Smooth muscle cell (in vitro differentiated cells): ENCODE data around the gene CSRNP3. TPM values are rescaled to one million over a fixed set of nuclear protein-coding genes. Genes with fewer than 3 reads are reported as not detected.
"Not testable (repeated sequence)": the region's sequence is repeated elsewhere in the genome, so short reads cannot be mapped to it uniquely, and the experiment has no call there.

Source experiments
- DNase-seq: peaks from one replicate; lab custom pipeline; 2025; ENCODE audit not compliant: unreplicated experiment; lab: John Stamatoyannopoulos, UW
- H2AFZ ChIP-seq: fragments of 200-600 bp; sonication (generic); 2 replicates; pipeline ENCODE4 v1.6.0; 2016; ENCODE audit warnings: antibody characterized with exemption, low read depth, mild to moderate bottlenecking
- H3F3A ChIP-seq: fragments of 200-600 bp; sonication (generic); 2 replicates; pipeline ENCODE4 v1.6.0; 2017; ENCODE audit warnings: antibody characterized with exemption, low read depth
- H3K27ac ChIP-seq: fragments of 200-600 bp; sonication (generic); 2 replicates; pipeline ENCODE4 v1.5.1; 2016; ENCODE audit warnings: low read depth, mild to moderate bottlenecking
- H3K27me3 ChIP-seq: fragments of 200-600 bp; sonication (generic); 2 replicates; pipeline ENCODE4 v1.6.1; 2016; ENCODE audit warnings: low read depth, mild to moderate bottlenecking
- H3K36me3 ChIP-seq: fragments of 200-600 bp; sonication (generic); 2 replicates; pipeline ENCODE4 v1.5.1; 2016; ENCODE audit warnings: low read depth
- H3K4me1 ChIP-seq: fragments of 200-600 bp; sonication (generic); 2 replicates; pipeline ENCODE4 v1.5.1; 2016; ENCODE audit warnings: low read depth
- H3K4me2 ChIP-seq: fragments of 200-600 bp; sonication (generic); 2 replicates; pipeline ENCODE4 v1.6.0; 2016; ENCODE audit warnings: mild to moderate bottlenecking
- H3K4me3 ChIP-seq: fragments of 200-600 bp; sonication (generic); 2 replicates; pipeline ENCODE4 v1.5.1; 2016; ENCODE audit warnings: mild to moderate bottlenecking
- H3K79me2 ChIP-seq: fragments of 200-600 bp; sonication (generic); 2 replicates; pipeline ENCODE4 v1.6.0; 2016; ENCODE audit warnings: low read depth, mild to moderate bottlenecking
- H3K9ac ChIP-seq: fragments of 200-600 bp; sonication (generic); 2 replicates; pipeline ENCODE4 v1.6.0; 2016; ENCODE audit warnings: low read depth
- H3K9me3 ChIP-seq: fragments of 200-600 bp; sonication (generic); replicated peaks from 2 replicates; pipeline ENCODE4 v1.5.1; 2016; ENCODE audit warnings: low read depth
- H4K20me1 ChIP-seq: fragments of 200-600 bp; sonication (generic); 2 replicates; pipeline ENCODE4 v1.6.0; 2016; ENCODE audit warnings: low read depth
- CTCF ChIP-seq: fragments of 200-600 bp; sonication (generic); IDR thresholded peaks from 2 replicates; pipeline ENCODE4 v1.5.1; 2017; ENCODE audit warnings: borderline replicate concordance, mild to moderate bottlenecking, antibody characterized with exemption; ENCODE audit not compliant: insufficient read depth, poor library complexity, severe bottlenecking
- WGBS: methylation state at CpG from one replicate; pipeline ENCODE4 v1.1.7; 2016; ENCODE audit warnings: low lambda C conversion rate; 5-methylcytosine and 5-hydroxymethylcytosine counted together
- polyA plus RNA-seq: library from polyadenylated mRNA; unstranded; fragments of >200 nt; fragmentation: Nextera tagmentation; extraction: Ambion mirVana; gene quantifications from 2 replicates; pipeline ENCODE4 v1.2.1, GENCODE V29; 2016
- total RNA-seq: library from RNA; depleted of rRNA; stranded (reverse); fragments of >200 nt; gene quantifications from 2 replicates; pipeline ENCODE4 v1.2.3, GENCODE V29; 2014

Gene CSRNP3
- total and polyA plus RNA-seq, 2 experiments from 2014 or later: 2.8 to 7.1 TPM

GRCh38 chr2:165662720-165663119 lies 193.2 kb downstream of the CSRNP3 start:
- H4K20me1 ChIP-seq: no peaks in the 10 kb centered on the region
- H3K9ac ChIP-seq: no peak overlapping the region
- no peak for DNase-seq
- no peak overlapping the region for H3K4me2 ChIP-seq
- no peaks in the 10 kb centered on the region for H3K9me3 ChIP-seq
- H3K4me1 ChIP-seq: no peaks in the 10 kb centered on the region
- H3K4me3 ChIP-seq: no peak overlapping the region
- TF ChIP-seq CTCF: no peak
- no peaks in the 10 kb centered on the region for H3K79me2 ChIP-seq
- no peak overlapping the region for H2AFZ ChIP-seq
- no peaks in the 10 kb centered on the region for H3F3A ChIP-seq
- no peaks in the 10 kb centered on the region for H3K36me3 ChIP-seq
- H3K27ac ChIP-seq: no peak overlapping the region
- no peaks in the 10 kb centered on the region for H3K27me3 ChIP-seq

- WGBS: 94% methylated on average over 2 of the region's 2 CpGs
- TF ChIP-seq CTCF: no peak
Observed at GRCh38 chr2:165665614-165666013, 196.1 kb downstream of the CSRNP3 start.

GRCh38 chr2:165666073-165666472 lies 196.6 kb downstream of the CSRNP3 start:
- DNase-seq, H4K20me1 ChIP-seq, H3K9me3 ChIP-seq, H3K36me3 ChIP-seq, H3K9ac ChIP-seq, H2AFZ ChIP-seq, H3K4me2 ChIP-seq, H3K27me3 ChIP-seq, H3K4me1 ChIP-seq, H3F3A ChIP-seq, H3K4me3 ChIP-seq, H3K27ac ChIP-seq, H3K79me2 ChIP-seq: not testable (repeated sequence)

More at GRCh38 chr2:165665614-165666013, 196.1 kb downstream of the CSRNP3 start:
- Histone ChIP-seq H3K9ac (no peak overlapping the region), H3F3A (no peaks in the 10 kb centered on the region), H2AFZ (no peak overlapping the region), H3K4me2 (no peak overlapping the region), H3K4me1 (no peaks in the 10 kb centered on the region), H4K20me1 (no peaks in the 10 kb centered on the region), H3K4me3 (no peak overlapping the region), H3K36me3 (no peaks in the 10 kb centered on the region), H3K27me3 (no peaks in the 10 kb centered on the region), H3K79me2 (no peaks in the 10 kb centered on the region), H3K9me3 (no peaks in the 10 kb centered on the region), H3K27ac (no peak overlapping the region)
- no peak for DNase-seq

- Histone ChIP-seq H3K9me3 (no peaks in the 10 kb centered on the region), H3K9ac (no peak overlapping the region), H3K4me3 (no peak overlapping the region), H4K20me1 (no peaks in the 10 kb centered on the region), H3K27ac (no peak overlapping the region), H2AFZ (no peak overlapping the region), H3K4me1 (no peaks in the 10 kb centered on the region), H3F3A (no peaks in the 10 kb centered on the region), H3K79me2 (no peaks in the 10 kb centered on the region), H3K36me3 (no peaks in the 10 kb centered on the region), H3K4me2 (no peak overlapping the region), H3K27me3 (no peaks in the 10 kb centered on the region)
- whole genome bisulfite sequencing: 86% methylated on average over 2 of the region's 2 CpGs
- no peak for DNase-seq
- no peak for TF ChIP-seq CTCF
Observed at GRCh38 chr2:165666605-165667004, 197.1 kb downstream of the CSRNP3 start.
